ENCODE data around the gene CBX5. TPM values are rescaled to one million over a fixed set of nuclear protein-coding genes. Genes with fewer than 3 reads are reported as not detected.

The CBX5 gene
- total and polyA plus RNA-seq, 9 of the 15 experiments (the other 6 are each of a cell fraction or from before 2014, with no cell fraction given) = 32.6 to 102 (median 59.2) TPM

- TF ChIP-seq KLF13 (tag; IDR thresholded peaks at IDR 0.05; ENCODE audit: borderline replicate concordance, low read depth) (peak; percentile 14; the same call in 1 of the 2 replicates), ZBTB12 (CRISPR knock-in tag; IDR thresholded peaks at IDR 0.05) (no peak), RCOR1 (IDR thresholded peaks at IDR 0.05; ENCODE audit: borderline replicate concordance in 1 of 2, low read depth in 2 of 2, low read length in 2 of 2) (peak; percentile 33 to 82; a peak in 1 of 4 replicates), CREM (IDR thresholded peaks at IDR 0.05; ENCODE audit: low read depth) (peak; percentile 64), TAF1 (IDR thresholded peaks at IDR 0.05; ENCODE audit: control insufficient read depth, extremely low read depth, insufficient read depth, low read length, severe bottlenecking) (peak; percentile 28), ZNF551 (CRISPR knock-in tag; IDR thresholded peaks at IDR 0.05) (no peak), XRCC5 (IDR thresholded peaks at IDR 0.05; ENCODE audit: low read depth, low read length) (peak; percentile 83), GATAD2A (IDR thresholded peaks at IDR 0.05) (peak; percentile 45; the same call in 1 of the 2 replicates), SP1 (CRISPR knock-in tag; IDR thresholded peaks at IDR 0.05) (peak; percentile 34; the same call in 1 of the 2 replicates), RBM17 (IDR thresholded peaks at IDR 0.05; ENCODE audit: borderline replicate concordance, low read depth, low read length) (no peak), ARID2 (IDR thresholded peaks at IDR 0.05) (0 out of 2 replicates have a peak, but pooled peaks have one; percentile 49), NBN (IDR thresholded peaks at IDR 0.05; ENCODE audit: low read depth) (peak; percentile 53; the same call in 1 of the 2 replicates), SRSF3 (IDR thresholded peaks at IDR 0.05; ENCODE audit: insufficient read depth, low read length) (no peak), SMARCA4 (IDR thresholded peaks at IDR 0.05) (peak; percentile 28; the same call in 1 of the 2 replicates)
- TF ChIP-seq, protein P1, sequence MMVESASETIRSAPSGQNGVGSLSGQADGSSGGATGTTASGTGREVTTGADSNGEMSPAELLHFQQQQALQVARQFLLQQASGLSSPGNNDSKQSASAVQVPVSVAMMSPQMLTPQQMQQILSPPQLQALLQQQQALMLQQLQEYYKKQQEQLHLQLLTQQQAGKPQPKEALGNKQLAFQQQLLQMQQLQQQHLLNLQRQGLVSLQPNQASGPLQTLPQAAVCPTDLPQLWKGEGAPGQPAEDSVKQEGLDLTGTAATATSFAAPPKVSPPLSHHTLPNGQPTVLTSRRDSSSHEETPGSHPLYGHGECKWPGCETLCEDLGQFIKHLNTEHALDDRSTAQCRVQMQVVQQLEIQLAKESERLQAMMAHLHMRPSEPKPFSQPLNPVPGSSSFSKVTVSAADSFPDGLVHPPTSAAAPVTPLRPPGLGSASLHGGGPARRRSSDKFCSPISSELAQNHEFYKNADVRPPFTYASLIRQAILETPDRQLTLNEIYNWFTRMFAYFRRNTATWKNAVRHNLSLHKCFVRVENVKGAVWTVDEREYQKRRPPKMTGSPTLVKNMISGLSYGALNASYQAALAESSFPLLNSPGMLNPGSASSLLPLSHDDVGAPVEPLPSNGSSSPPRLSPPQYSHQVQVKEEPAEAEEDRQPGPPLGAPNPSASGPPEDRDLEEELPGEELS (CRISPR knock-in tag; IDR thresholded peaks at IDR 0.05; ENCODE audit: borderline replicate concordance) = no peak
Measured at GRCh38 chr12:54216797-54217661, 62.9 kb downstream of the CBX5 start (continued).
